Measurements from ENCODE around the gene PTPRF. TPM values are rescaled to one million over a fixed set of nuclear protein-coding genes. Genes with fewer than 3 reads are reported as not detected.

The PTPRF gene
- total and polyA plus RNA-seq, 10 donors = 2.7 to 25.0 (median 10.8) TPM

DNA sequence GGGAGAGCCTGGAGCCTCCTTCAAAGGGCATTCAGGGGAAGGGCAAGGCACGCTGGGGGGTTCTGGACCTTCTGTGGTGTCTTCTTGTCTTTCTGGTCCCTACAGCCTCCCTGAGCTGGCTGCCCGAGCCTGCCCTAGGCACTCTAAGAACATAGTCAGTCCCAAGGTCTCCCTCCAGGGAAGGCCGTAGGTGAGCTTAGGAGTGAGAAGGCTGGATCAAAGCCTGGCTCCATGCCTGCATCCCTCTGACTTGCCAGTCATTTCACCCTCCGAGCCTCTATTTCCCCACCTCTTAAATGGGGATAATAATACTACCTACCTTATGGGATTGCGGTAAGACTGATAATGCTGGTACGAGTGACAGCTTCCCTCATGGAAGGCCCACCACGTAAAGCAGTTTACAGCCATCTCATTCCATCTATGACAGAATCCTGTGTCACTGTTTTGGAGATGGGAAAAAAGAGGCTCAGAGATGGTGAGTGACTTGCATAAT is 20.8 kb downstream of the PTPRF start:
- Histone ChIP-seq H3K9me3 (no peaks in the 10 kb centered on the region), H3K4me3 (no peak overlapping the region), H3K4me1 (peaks cover 0 to 17% (median 10%) of the 10 kb centered on the region in 6 donors), H3K27me3 (replicated peaks in 1 of 7) (peaks cover 0 to 18% (median 0%) of the 10 kb centered on the region in 7 donors), H3K27ac (no peak overlapping the region), H3K36me3 (no peaks in the 10 kb centered on the region)
- intact Hi-C loops (cut with DNase I; ENCODE audit: low total_unique reads) = no loop called here
- TF ChIP-seq POLR2A (IDR thresholded peaks at IDR 0.05) (no peak), POLR2AphosphoS5 (IDR thresholded peaks at IDR 0.05) (no peak)
- TF ChIP-seq, protein P1, sequence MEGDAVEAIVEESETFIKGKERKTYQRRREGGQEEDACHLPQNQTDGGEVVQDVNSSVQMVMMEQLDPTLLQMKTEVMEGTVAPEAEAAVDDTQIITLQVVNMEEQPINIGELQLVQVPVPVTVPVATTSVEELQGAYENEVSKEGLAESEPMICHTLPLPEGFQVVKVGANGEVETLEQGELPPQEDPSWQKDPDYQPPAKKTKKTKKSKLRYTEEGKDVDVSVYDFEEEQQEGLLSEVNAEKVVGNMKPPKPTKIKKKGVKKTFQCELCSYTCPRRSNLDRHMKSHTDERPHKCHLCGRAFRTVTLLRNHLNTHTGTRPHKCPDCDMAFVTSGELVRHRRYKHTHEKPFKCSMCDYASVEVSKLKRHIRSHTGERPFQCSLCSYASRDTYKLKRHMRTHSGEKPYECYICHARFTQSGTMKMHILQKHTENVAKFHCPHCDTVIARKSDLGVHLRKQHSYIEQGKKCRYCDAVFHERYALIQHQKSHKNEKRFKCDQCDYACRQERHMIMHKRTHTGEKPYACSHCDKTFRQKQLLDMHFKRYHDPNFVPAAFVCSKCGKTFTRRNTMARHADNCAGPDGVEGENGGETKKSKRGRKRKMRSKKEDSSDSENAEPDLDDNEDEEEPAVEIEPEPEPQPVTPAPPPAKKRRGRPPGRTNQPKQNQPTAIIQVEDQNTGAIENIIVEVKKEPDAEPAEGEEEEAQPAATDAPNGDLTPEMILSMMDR (IDR thresholded peaks at IDR 0.05 in 8 of 11, conservative IDR thresholded peaks at IDR 0.05 in 3 of 11) = no peak
- WGBS, 5 donors = 92 to 96% (median 94%) methylated on average over 7 of the region's 7 CpGs
- DNase-seq = no peak

DNA sequence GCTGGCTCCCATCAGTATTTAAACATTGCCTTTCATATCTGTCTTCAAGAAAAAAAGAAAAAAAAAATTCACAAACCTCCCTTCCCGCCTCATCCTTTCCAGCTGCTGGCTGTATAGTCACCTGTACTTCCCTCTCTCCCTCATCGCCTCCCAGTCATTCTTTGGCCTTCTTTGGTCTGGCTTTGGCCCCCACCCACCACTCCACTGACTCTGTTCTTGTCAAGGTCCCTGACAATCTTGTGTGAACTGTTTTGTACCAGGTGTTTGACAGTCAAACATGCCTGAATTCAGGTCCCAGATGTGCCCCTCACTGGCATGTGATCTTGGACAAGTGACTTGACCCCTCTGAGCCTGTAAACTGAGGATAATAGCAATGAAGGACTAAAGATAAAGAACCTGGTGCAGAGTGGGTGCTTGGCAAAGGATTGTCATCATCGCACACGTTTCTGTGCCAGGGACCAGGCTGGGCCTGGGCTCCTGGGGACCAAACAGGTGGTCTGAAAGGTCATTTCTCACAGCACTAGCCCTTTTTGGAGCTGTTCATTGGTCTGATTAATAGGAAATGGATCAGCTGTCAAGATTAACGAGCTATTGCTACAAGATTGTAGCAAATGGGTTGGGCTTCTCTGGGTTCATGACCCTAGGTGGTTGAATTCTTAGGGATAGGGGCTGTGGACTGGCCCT is 21.5 kb downstream of the PTPRF start:
- peaks cover 0 to 19% (median 10%) of the 10 kb centered on the region in 6 donors for H3K4me1 ChIP-seq
- H3K27ac ChIP-seq = no peak overlapping the region
- H3K36me3 ChIP-seq = no peaks in the 10 kb centered on the region
- intact Hi-C loops (cut with DNase I; ENCODE audit: low total_unique reads) = no loop called here
- TF ChIP-seq POLR2A (IDR thresholded peaks at IDR 0.05) = no peak
- TF ChIP-seq, protein P1 (IDR thresholded peaks at IDR 0.05 in 8 of 11, conservative IDR thresholded peaks at IDR 0.05 in 3 of 11) = no peak
- no peak for TF ChIP-seq POLR2AphosphoS5 (IDR thresholded peaks at IDR 0.05)
- no peak overlapping the region for H3K4me3 ChIP-seq
- H3K27me3 ChIP-seq (replicated peaks in 1 of 7) = peaks cover 0 to 18% (median 0%) of the 10 kb centered on the region in 7 donors
- no peaks in the 10 kb centered on the region for H3K9me3 ChIP-seq
- 71 to 89% (median 80%) methylated on average over 5 of the region's 5 CpGs for WGBS, 5 donors
- DNase-seq = no peak

DNA sequence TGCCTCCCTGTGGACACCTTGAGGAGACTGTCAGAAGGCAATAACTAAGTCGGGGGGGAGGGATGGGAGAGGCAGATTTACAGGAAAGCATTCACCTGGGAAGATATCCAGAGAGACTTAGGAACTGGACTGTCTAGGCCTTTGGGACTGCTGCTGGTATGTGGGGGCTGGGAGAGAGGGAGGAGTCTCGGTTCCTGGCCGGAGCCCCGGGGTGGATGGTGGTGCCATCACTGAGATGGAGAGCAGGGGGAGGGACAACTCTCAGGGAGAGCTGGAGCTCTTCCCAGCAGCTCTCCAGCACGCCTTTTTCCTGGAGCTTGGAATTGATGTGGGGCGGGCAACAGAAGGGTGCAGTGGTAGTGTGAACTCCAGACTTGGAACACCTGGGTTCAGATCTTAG is 22.1 kb downstream of the PTPRF start:
- Histone ChIP-seq H3K36me3 (no peaks in the 10 kb centered on the region), H3K4me3 (no peak overlapping the region), H3K27me3 (replicated peaks in 1 of 7) (peaks cover 0 to 18% (median 0%) of the 10 kb centered on the region in 7 donors), H3K4me1 (peaks cover 0 to 25% (median 12%) of the 10 kb centered on the region in 6 donors), H3K27ac (no peak overlapping the region), H3K9me3 (no peaks in the 10 kb centered on the region)
- intact Hi-C loops (cut with DNase I; ENCODE audit: low total_unique reads) = no loop called here
- DNase-seq = no peak
- WGBS, 5 donors = 66 to 82% (median 70%) methylated on average over 6 of the region's 6 CpGs
- TF ChIP-seq, protein P1 (IDR thresholded peaks at IDR 0.05 in 8 of 11, conservative IDR thresholded peaks at IDR 0.05 in 3 of 11) = no peak
- TF ChIP-seq POLR2A (IDR thresholded peaks at IDR 0.05) (no peak), POLR2AphosphoS5 (IDR thresholded peaks at IDR 0.05) (peak in 1 of 3 donors; percentile 16)

DNA sequence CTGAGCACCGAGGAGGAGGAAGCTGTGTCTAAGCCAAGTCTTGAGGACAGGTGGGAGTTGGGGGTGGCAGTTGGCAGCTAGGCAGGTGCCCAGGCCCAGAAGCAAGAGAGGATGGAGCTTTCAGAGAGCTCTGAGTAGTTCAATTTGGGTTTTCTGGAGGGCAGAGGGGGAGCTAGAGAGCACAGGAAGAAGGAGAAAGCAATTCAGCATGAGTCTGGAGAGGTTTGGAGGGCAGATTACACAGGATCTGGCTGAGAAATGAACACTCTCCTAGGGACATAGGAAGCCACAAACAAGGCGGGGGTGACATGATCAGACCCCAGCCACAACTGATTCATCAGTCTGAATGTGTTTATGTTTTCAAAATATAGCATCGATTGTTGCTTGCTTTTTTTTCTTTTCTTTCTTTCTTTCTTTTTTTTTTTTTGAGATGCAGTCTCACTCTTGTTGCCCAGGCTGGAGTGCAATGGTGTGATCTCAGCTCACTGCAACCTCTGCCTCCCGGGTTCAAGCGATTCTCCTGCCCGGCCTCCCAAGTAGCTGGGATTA is 23.8 kb downstream of the PTPRF start:
- Histone ChIP-seq H3K4me3 (no peak overlapping the region), H3K27me3 (replicated peaks in 1 of 7) (peaks cover 0 to 27% (median 0%) of the 10 kb centered on the region in 7 donors), H3K36me3 (no peaks in the 10 kb centered on the region), H3K4me1 (peaks cover 0 to 38% (median 20%) of the 10 kb centered on the region in 6 donors), H3K9me3 (no peaks in the 10 kb centered on the region), H3K27ac (no peak overlapping the region)
- WGBS, 5 donors = 46 to 53% (median 51%) methylated on average over 6 of the region's 6 CpGs
- intact Hi-C loops (cut with DNase I; ENCODE audit: low total_unique reads) = no loop called here
- no peak for DNase-seq
- TF ChIP-seq POLR2AphosphoS5 (IDR thresholded peaks at IDR 0.05) (no peak), POLR2A (IDR thresholded peaks at IDR 0.05) (no peak)
- TF ChIP-seq, protein P1 (IDR thresholded peaks at IDR 0.05 in 8 of 11, conservative IDR thresholded peaks at IDR 0.05 in 3 of 11) = peak in 7 of 11 experiments; percentile 22 to 38 (median 26)

Measured in spleen (tissue), 11 donors.